ENCODE measurements around the gene IFNGR2.

The IFNGR2 gene

GRCh38 chr21:33368124-33368523 lies 35.1 kb upstream of the IFNGR2 start:
- no peak for DNase-seq (ENCODE audit: extremely low read depth, insufficient read length)
- H3K36me3 ChIP-seq (ENCODE audit: control insufficient read depth, insufficient read depth, low read length), result no peaks in the 10 kb centered on the region
- H3K4me3 ChIP-seq (replicated peaks; ENCODE audit: low read depth, low read length), result no peak overlapping the region
- H3K27me3 ChIP-seq (replicated peaks; ENCODE audit: control insufficient read depth, insufficient read depth, low read length), result no peaks in the 10 kb centered on the region
- TF ChIP-seq CTCF (IDR thresholded peaks at IDR 0.05; ENCODE audit: insufficient read depth, low read length, poor library complexity, severe bottlenecking), result no peak

- H3K27me3 ChIP-seq (replicated peaks; ENCODE audit: control insufficient read depth, insufficient read depth, low read length), result no peaks in the 10 kb centered on the region
- TF ChIP-seq CTCF (IDR thresholded peaks at IDR 0.05; ENCODE audit: insufficient read depth, low read length, poor library complexity, severe bottlenecking), result no peak
- DNase-seq (ENCODE audit: extremely low read depth, insufficient read length), result no peak
- H3K36me3 ChIP-seq (ENCODE audit: control insufficient read depth, insufficient read depth, low read length), result no peaks in the 10 kb centered on the region
- no peak overlapping the region for H3K4me3 ChIP-seq (replicated peaks; ENCODE audit: low read depth, low read length)
These were observed 34.6 kb upstream of the IFNGR2 start for GRCh38 chr21:33368576-33368975.

- Histone ChIP-seq H3K4me3 (replicated peaks; ENCODE audit: low read depth, low read length) (no peak overlapping the region), H3K27me3 (replicated peaks; ENCODE audit: control insufficient read depth, insufficient read depth, low read length) (no peaks in the 10 kb centered on the region), H3K36me3 (ENCODE audit: control insufficient read depth, insufficient read depth, low read length) (no peaks in the 10 kb centered on the region)
- no peak for DNase-seq (ENCODE audit: extremely low read depth, insufficient read length)
- no peak for TF ChIP-seq CTCF (IDR thresholded peaks at IDR 0.05; ENCODE audit: insufficient read depth, low read length, poor library complexity, severe bottlenecking)
These were observed 33.6 kb upstream of the IFNGR2 start for GRCh38 chr21:33369586-33369985.

- Histone ChIP-seq H3K27me3 (replicated peaks; ENCODE audit: control insufficient read depth, insufficient read depth, low read length) (no peaks in the 10 kb centered on the region), H3K36me3 (ENCODE audit: control insufficient read depth, insufficient read depth, low read length) (no peaks in the 10 kb centered on the region), H3K4me3 (replicated peaks; ENCODE audit: low read depth, low read length) (no peak overlapping the region)
- no peak for TF ChIP-seq CTCF (IDR thresholded peaks at IDR 0.05; ENCODE audit: insufficient read depth, low read length, poor library complexity, severe bottlenecking)
- DNase-seq (ENCODE audit: extremely low read depth, insufficient read length), result no peak
These were observed 32.9 kb upstream of the IFNGR2 start for GRCh38 chr21:33370305-33370704.

GRCh38 chr21:33371366-33371765 lies 31.8 kb upstream of the IFNGR2 start:
- no peak for TF ChIP-seq CTCF (IDR thresholded peaks at IDR 0.05; ENCODE audit: insufficient read depth, low read length, poor library complexity, severe bottlenecking)

GRCh38 chr21:33372582-33372981 lies 30.6 kb upstream of the IFNGR2 start:
- H3K36me3 ChIP-seq (ENCODE audit: control insufficient read depth, insufficient read depth, low read length), result no peaks in the 10 kb centered on the region
- no peaks in the 10 kb centered on the region for H3K27me3 ChIP-seq (replicated peaks; ENCODE audit: control insufficient read depth, insufficient read depth, low read length)
- DNase-seq (ENCODE audit: extremely low read depth, insufficient read length), result no peak
- H3K4me3 ChIP-seq (replicated peaks; ENCODE audit: low read depth, low read length), result no peak overlapping the region
- TF ChIP-seq CTCF (IDR thresholded peaks at IDR 0.05; ENCODE audit: insufficient read depth, low read length, poor library complexity, severe bottlenecking), result no peak

More at GRCh38 chr21:33371366-33371765, 31.8 kb upstream of the IFNGR2 start:
- DNase-seq (ENCODE audit: extremely low read depth, insufficient read length), result no peak
- H3K27me3 ChIP-seq (replicated peaks; ENCODE audit: control insufficient read depth, insufficient read depth, low read length), result no peaks in the 10 kb centered on the region
- no peak overlapping the region for H3K4me3 ChIP-seq (replicated peaks; ENCODE audit: low read depth, low read length)
- H3K36me3 ChIP-seq (ENCODE audit: control insufficient read depth, insufficient read depth, low read length), result no peaks in the 10 kb centered on the region

Measured in GM06990 (cell line).